ENCODE data around the gene TRAK1.

The TRAK1 gene

DNA sequence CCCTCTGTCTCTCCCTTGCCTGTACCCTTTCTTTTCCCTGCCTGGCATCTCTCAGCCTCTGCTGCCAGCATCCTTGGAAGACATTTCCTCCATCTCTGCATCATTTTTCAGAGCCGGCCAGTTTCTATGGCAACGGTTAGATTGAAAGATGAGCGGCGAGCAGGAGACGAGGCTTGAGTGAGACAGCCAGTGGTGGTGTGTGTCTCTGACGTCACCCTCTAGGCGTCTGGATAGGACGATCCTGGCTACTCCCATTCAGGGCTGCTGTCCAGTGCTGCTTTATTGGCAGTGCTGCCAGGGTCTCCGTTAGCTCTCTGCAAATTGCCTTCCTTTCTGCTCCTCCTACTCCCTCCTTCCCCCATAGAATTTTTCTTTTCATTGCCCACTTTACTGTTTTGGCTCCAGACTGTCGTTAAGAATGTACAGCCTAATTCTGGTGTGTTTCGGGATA is 57.9 kb downstream of the TRAK1 start:
- H3K4me3 ChIP-seq (ENCODE audit: low read depth, low read length) = no peak overlapping the region
- TF ChIP-seq, protein P1, sequence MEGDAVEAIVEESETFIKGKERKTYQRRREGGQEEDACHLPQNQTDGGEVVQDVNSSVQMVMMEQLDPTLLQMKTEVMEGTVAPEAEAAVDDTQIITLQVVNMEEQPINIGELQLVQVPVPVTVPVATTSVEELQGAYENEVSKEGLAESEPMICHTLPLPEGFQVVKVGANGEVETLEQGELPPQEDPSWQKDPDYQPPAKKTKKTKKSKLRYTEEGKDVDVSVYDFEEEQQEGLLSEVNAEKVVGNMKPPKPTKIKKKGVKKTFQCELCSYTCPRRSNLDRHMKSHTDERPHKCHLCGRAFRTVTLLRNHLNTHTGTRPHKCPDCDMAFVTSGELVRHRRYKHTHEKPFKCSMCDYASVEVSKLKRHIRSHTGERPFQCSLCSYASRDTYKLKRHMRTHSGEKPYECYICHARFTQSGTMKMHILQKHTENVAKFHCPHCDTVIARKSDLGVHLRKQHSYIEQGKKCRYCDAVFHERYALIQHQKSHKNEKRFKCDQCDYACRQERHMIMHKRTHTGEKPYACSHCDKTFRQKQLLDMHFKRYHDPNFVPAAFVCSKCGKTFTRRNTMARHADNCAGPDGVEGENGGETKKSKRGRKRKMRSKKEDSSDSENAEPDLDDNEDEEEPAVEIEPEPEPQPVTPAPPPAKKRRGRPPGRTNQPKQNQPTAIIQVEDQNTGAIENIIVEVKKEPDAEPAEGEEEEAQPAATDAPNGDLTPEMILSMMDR (IDR thresholded peaks at IDR 0.05; ENCODE audit: low read depth, low read length) = no peak

DNA sequence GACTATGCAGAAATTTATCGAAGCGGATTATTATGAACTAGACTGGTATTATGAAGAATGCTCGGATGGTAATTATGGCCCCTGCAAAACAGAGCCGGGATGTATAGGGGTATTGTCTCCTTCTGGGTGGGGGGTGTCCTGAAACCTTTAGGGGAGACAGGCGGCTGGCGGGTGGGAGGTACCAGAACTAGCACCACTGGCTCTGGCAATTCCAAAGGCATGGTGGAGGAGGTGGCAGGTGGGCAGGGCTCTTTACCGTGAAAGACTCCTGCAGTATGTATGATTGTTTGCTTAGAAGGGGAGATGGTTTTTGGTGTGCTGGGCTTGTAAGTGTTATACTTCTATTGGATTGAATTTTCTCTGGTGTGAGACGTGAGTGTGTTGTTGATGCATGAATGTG is 58.4 kb downstream of the TRAK1 start:
- TF ChIP-seq, protein P1 (IDR thresholded peaks at IDR 0.05; ENCODE audit: low read depth, low read length) = no peak
- H3K4me3 ChIP-seq (ENCODE audit: low read depth, low read length) = no peak overlapping the region

DNA sequence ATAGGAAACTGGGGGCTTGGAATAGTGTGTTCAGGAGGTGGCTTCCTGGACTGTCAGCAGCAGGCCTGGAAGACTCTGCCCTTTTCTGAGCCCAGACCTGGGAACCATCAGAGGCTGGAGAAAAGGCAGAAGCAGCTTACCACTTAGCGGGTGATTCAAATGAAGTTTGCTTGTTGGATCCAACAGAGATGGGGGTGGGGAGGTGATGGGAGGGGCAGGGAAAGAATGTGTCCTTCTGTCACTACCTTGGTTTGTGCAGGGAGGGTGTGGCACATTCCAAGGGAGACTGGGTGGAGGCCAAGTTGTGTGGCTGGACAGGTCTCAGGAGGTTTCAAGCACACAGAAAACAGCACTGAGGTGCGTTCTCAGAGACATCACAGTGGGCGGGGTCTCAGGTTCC is 58.8 kb downstream of the TRAK1 start:
- TF ChIP-seq, protein P1 (IDR thresholded peaks at IDR 0.05; ENCODE audit: low read depth, low read length) = no peak
- H3K4me3 ChIP-seq (ENCODE audit: low read depth, low read length) = no peak overlapping the region

DNA sequence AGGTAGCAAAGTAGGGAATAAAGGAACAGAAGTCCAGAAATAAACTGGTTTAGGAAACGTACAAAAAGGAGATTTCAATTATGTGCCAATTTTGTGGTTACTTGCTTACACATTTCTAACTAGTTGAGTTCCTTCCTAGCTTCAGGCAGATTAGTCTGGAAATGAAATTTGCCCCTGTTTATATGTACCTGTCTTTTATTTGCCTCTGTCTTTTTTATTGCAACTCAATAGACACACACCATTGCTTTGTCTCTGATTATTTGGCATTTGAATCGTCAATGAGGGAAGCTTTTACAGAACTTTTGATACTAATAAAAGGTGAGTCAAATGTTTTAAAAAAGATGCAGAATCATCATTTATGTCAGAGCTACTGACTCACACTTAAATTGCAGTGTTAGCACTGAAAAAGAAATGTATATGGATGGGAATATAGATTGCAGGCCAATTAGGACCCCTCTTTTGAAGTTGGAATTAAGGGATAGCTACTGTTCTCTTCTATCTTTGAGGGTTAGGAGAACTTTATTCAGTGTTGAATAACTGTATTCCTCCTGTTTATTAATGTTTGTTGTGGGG is 60.5 kb downstream of the TRAK1 start:
- no peak overlapping the region for H3K4me3 ChIP-seq (ENCODE audit: low read depth, low read length)
- TF ChIP-seq, protein P1 (IDR thresholded peaks at IDR 0.05; ENCODE audit: low read depth, low read length) = no peak

DNA sequence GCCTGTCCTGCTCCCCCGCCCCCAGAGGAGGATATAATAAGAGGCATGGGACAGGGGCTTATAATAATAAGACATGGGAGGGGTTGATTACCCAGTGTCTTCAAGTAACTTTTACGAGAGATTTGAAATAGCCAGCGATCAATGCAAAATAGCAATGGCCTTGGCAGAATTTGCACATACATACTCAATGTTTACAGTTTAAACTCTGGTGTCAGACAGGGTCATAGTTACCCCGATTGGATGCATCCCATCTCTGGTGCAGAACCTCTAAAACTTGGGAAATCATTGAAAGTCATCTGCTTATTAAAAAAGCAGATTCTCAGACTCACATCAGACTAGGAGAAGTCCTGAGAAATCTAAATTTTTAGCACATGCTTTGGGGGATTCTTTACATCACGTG is 61.0 kb downstream of the TRAK1 start:
- H3K4me3 ChIP-seq (ENCODE audit: low read depth, low read length) = no peak overlapping the region
- TF ChIP-seq, protein P1 (IDR thresholded peaks at IDR 0.05; ENCODE audit: low read depth, low read length) = no peak

DNA sequence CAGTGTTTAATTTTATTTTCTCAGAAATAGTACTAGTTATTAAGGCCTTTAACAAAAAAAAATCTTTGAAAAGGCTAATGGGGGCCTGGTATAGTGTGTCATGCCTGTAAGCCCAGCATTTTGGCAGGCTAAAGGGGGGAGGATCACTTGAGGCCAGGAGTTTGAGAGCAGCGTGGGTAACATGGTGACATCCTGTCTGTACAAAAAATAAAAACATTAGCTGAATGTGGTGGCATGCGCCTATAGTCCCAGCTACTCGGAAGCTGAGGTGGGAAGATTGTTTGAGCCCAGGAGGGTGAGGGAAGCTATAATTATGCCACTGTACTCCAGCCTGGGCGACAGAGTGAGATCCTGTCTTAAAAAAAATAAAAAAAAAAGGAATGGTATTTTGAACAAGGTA is 61.9 kb downstream of the TRAK1 start:
- TF ChIP-seq, protein P1 (IDR thresholded peaks at IDR 0.05; ENCODE audit: low read depth, low read length) = no peak
- H3K4me3 ChIP-seq (ENCODE audit: low read depth, low read length) = no peak overlapping the region

DNA sequence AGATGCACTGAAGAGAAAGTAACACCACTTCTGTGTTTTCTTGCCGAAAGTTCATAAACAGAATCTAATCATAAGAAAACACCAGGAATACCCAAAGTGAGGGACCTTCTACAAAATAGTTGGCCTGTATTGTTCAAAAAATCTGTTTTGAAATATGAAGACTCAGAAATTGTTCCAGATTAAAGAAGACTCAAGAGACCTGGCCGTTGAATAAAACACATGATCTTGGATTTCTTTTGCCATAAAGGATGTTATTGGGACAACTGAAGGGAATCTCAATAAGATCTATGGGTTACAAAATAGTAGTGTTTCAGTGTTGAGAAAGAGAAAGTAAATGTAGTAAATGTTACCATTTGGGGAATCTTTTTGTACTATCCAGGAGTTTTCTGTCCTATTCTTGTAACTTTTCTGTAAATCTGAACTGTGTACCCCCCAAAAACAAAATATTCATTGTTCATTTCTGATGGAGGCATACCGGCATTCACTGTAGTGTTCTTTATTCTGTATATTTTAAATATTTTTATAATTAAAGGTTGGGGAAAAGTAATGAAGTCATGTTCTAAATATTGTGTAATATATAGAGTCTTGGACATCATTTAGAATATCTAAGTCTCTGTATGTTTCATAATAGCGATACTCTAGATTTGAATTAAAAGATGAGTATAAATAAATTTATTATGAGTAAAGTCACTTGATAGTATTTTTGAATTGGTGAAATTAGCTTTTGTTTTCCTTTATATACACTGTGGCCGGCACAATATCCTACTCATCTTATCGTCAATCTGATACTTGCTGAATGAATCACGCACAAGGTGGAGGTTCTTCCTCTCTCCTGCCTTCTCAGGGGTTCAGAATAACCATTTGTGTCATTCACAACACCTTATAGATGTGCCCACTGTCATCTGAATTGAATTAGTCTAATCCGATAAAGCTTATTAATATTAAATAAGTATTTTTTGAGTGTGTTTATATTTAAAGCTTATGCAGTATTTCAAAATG is 66.7 kb downstream of the TRAK1 start:
- TF ChIP-seq, protein P1 (IDR thresholded peaks at IDR 0.05; ENCODE audit: low read depth, low read length) = no peak
- no peak overlapping the region for H3K4me3 ChIP-seq (ENCODE audit: low read depth, low read length)

Data from WI38 (cell line).